ENCODE results near the gene SLC25A21.
"Not testable (repeated sequence)": the region's sequence is repeated elsewhere in the genome, so short reads cannot be mapped to it uniquely, and the experiment has no call there.

Gene SLC25A21

DNA sequence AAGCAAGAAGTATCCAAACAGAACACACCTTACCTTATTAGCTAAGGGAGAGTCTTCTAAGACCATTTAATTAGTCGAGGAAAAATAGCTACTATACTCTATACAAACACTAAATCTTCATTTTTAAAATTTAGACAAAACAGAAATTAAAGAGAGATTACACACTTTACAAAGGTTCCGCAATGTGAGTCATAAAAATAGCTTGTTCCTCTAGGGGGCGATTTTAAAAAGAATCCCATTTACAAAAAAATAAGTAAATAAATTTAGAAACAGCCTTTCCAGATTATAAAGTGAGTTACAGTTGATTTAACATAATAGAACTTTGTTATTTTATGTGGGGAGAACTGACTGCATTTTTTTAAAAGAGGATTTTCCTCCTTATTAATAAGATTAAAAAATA lies 309.1 kb downstream of the SLC25A21 start:
- no peak for DNase-seq (ENCODE audit: extremely low read depth, low read depth)
- no peak for TF ChIP-seq CTCF (IDR thresholded peaks at IDR 0.05; ENCODE audit: low read depth, low read length, missing control alignments)
- H3K4me3 ChIP-seq (replicated peaks; ENCODE audit: low read depth, low read length), result no peak overlapping the region

DNA sequence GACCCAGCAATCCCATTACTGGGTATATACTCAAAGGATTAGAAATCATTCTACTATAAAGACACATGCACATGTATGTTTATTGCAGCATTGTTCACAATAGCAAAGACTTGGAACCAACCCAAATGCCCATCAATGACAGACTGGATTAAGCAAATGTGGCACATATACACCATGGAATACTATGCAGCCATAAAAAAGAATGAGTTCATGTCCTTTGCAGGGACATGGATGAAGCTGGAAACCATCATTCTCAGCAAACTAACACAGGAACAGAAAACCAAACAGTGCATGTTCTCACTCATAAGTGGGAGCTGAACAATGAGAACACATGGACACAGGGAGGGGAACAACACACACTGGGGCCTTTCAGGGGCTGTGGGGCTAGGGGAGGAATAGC lies 310.2 kb downstream of the SLC25A21 start:
- H3K4me3 ChIP-seq (replicated peaks; ENCODE audit: low read depth, low read length); DNase-seq (ENCODE audit: extremely low read depth, low read depth): not testable (repeated sequence)

- H3K4me3 ChIP-seq (replicated peaks; ENCODE audit: low read depth, low read length), result no peak overlapping the region
- TF ChIP-seq CTCF (IDR thresholded peaks at IDR 0.05; ENCODE audit: low read depth, low read length, missing control alignments), result no peak
- no peak for DNase-seq (ENCODE audit: extremely low read depth, low read depth)
Measured at GRCh38 chr14:36860831-36861230, 311.6 kb downstream of the SLC25A21 start.

- H3K4me3 ChIP-seq (replicated peaks; ENCODE audit: low read depth, low read length), result no peak overlapping the region
- DNase-seq (ENCODE audit: extremely low read depth, low read depth), result no peak
- TF ChIP-seq CTCF (IDR thresholded peaks at IDR 0.05; ENCODE audit: low read depth, low read length, missing control alignments), result no peak
Measured at GRCh38 chr14:36859119-36859518, 313.3 kb downstream of the SLC25A21 start.

DNA sequence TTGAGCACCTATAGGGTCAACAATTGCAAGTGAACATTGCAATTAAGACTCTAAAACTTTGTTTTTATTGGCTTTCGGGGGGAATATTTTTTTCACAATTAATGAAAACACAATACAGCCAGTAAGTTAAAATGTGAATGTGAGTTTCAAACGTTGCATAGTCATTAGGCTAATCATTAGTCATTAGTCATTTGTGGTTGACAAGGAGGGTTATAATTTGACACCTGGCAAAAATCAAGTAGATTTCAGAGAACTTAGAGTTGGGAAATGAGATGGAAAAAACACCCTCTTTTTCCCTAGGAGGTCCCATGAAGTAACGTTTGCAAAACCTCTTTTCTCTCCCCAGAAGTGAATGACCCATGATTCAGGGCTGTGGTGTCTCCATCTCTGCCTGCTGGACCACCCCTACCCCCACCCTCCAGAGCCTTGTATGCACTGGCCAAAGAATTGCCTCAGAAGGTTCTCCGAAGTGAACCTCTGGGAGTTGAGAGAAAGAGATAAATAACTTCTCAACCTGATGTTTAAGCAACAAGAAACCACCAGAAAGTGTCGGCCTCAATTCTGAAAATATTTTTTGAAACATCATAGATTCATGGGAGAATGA lies 314.5 kb downstream of the SLC25A21 start:
- TF ChIP-seq CTCF (IDR thresholded peaks at IDR 0.05; ENCODE audit: low read depth, low read length, missing control alignments), result no peak
- DNase-seq (ENCODE audit: extremely low read depth, low read depth), result no peak
- H3K4me3 ChIP-seq (replicated peaks; ENCODE audit: low read depth, low read length), result no peak overlapping the region

DNA sequence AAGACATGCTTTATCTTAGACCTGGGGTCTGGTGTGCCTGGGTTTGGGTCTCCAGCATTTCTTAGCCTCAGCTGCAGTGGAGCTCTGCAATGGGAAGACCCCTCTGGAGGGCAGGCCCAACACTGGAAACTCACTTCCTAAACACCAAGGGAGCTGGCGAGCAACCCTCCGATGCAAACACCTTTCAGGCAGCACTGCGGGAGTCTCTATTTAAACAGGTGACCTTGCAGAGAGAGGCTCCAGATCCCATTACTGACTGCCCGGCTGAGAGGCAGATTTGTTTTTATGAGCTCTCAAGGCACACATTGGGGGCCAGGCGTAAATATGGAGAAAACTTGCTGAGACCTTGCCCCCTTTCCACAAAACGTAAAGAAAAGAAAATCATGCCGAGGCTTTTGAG lies 315.3 kb downstream of the SLC25A21 start:
- no peak for TF ChIP-seq CTCF (IDR thresholded peaks at IDR 0.05; ENCODE audit: low read depth, low read length, missing control alignments)
- no peak for DNase-seq (ENCODE audit: extremely low read depth, low read depth)
- H3K4me3 ChIP-seq (replicated peaks; ENCODE audit: low read depth, low read length), result no peak overlapping the region

- H3K4me3 ChIP-seq (replicated peaks; ENCODE audit: low read depth, low read length), result no peak overlapping the region
- no peak for TF ChIP-seq CTCF (IDR thresholded peaks at IDR 0.05; ENCODE audit: low read depth, low read length, missing control alignments)
- no peak for DNase-seq (ENCODE audit: extremely low read depth, low read depth)
Measured at GRCh38 chr14:36856095-36856878, 316.1 kb downstream of the SLC25A21 start.

All from HFF-Myc (cell line).